HCEC 1CT (cell line): ENCODE results near the gene COPRS.

Experiments
- DNase-seq: peaks from one replicate; pipeline ENCODE4 v3.0.0-alpha.2; 2017

COPRS gene, protein sequence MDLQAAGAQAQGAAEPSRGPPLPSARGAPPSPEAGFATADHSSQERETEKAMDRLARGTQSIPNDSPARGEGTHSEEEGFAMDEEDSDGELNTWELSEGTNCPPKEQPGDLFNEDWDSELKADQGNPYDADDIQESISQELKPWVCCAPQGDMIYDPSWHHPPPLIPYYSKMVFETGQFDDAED

DNA sequence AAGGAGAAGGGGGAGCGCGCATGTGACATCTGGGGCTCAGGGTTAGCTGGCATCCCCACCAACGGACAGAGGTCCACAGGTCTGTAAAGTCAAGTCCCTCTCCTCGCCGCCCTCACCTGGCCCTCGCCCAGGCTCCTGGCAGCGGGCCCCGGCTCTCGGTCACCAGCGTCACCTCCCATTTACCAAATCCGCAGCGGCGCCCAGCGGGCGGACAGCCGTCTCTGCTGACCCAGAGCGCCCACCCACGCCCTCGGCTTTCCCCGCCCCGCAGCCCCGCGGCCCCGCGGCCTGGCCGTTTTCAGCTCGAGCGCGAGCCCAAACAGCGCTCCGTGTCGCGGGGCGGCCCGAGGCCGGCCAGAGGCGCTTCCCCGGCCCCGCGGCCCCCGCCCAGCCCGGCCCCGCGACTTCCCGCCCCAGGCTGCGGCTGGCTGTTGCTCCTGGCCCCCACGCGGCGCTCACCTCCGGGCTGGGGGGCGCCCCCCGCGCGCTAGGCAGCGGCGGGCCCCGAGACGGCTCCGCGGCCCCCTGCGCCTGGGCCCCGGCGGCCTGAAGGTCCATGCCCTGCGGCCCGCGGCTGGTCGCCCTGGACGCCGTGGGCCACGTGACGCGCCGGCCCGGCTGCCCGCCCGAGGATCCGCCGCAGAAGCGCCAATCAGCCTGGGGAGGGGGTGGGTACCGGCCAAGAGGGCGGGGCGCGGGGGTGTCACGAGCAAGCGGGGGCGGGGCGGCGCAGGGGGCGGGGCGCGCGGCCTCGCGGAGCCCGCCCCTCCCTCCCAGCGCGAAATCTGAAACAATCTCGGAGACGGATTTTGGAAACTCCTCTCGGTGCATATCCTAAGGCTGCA is at the start of gene COPRS:
Gene COPRS, minus strand, starts transcription at position 603 of the 845 bp plus-strand sequence. Its CDS starts 45 bp downstream, at position 558.
- DNase-seq: peak; percentile 85

DNA sequence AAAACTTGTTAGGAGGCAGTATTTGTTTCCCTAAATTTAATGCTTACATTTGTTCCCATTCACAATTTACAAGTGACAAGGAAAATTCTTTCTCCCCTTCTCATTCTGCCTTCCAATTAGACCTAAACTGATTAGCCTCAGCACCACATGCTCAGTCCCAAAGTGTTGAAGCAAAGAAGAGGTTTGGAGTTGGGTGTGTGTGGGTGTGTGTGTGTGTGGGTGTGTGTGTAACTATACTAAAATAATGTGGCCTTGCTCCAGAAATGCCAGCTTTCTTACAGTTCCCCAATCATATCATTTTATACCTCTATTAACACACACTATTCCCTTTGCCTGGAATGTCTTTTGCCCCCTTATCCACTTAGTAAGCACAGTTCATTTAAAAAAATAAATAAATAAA is 49.3 kb upstream of the COPRS start:
- DNase-seq: no peak

DNA sequence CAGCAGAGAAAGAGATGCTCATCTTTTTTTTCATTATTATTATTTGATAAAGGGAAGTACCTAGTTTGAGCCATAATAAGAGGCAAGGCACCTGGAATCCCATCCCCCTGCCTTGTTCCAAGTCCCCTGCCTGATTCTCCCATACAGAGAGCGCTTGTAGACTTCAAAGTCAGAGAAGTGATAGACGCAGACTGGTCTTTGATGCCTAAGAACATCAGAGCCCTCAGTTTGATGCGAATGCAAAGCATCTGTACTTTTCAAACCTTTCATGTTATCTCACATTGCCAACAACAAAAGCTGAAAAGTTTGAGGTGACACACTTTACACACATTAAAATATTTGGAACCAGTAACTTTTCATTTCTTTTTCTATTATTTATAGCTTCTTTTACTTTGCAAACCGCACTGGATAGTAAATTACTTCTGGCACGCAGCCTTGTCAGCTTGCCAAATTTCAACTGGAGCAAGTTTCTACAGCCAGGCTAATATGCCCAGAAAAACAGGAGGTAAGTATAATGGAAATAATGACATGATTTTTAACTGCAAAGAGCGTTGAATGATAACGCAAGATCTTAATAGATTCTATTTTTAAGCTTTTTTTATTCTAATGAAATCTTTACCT is 48.4 kb upstream of the COPRS start:
- DNase-seq: peak; percentile 1

DNA sequence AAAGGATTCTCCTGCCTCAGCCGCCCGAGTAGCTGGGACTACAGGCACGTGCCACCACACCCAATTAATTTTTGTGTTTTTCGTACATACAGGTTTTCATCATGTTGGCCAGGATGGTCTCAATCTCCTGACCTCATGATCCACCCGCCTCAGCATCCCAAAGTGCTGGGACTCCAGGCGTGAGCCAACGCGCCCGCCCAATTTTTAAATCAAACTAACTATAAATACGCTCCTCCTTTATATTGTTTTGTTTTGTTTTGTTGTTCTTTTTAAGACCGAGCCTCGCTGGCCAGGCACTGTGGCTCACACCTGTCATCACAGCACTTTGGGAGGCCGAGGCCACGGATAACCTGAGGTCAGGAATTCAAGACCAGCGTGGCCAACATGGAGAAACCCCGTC is 44.4 kb upstream of the COPRS start:
- no peak for DNase-seq

DNA sequence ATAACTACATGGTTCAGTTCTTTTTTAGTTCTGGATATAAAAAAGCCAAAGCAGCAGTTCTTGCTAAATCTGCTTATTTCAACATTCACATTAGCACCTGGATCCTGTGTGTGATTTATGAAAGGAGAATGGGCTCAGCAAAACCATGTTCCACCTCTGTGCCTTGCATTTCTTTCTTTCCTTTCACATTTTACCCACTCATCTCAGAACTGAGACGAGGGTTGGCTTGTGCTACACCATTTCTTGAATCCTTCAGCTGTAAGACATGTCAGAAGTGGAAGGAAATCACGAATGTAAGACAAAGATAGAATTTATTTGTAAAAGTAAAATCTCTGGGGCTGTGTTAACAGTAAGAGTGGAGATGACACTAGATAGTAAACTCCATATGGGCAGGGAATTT is 43.6 kb upstream of the COPRS start:
- DNase-seq: no peak

DNA sequence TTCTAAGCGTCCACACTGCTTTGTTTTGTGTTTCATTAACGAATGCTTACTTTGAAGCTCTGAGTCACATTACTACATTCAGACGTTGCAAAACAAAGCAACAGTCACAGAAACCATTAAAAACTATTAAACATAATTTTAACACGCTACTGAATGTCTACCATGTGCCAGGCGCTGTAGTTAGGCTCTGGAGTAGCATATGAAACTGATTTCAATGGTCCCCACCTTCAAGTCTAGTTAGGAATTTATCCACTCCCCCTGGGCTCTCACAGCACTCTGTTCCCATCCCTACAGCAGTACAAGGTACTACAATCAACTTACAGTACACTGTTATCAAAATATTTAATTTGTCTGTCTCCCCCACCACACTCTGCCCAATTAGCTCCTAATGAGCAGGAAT is 41.8 kb upstream of the COPRS start:
- DNase-seq: peak; percentile 21

DNA sequence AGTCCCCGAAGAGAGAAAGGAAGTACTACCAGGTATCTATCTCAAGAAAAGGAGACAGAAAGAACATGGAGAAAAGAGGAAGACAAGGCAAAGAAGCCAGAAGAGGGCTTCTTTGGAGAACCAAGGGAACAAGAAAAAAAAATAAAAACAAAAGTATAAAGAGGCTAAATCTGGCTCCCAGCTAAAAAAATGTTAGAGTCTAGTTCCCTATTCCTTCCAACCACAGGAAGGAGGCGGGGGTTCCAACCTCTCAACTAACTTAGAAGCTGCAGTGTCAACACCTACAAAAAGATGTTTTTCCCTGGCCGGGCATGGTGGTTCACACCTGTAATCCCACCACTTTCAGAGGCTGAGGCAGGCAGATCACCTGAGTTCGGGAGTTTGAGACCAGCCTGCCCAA is 29.1 kb upstream of the COPRS start:
- no peak for DNase-seq

DNA sequence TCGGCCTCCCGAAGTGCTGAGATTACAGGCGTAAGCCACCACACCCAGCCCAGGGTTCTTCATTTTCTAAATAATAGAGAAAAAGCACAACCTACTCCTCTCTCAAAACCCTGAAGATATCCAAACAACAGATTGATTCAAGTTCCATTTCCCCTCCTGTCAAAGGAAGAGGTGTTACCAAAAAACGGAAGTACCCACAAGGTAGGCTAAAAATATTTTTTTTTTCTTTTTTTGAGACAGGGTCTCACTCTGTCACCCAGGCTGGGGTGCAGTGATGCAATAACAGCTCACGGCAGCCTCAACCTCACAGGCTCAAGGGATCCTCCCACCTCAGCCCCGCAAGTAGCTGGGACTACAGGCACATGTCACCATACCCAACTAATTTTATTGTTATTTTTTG is 23.5 kb upstream of the COPRS start:
- no peak for DNase-seq

DNA sequence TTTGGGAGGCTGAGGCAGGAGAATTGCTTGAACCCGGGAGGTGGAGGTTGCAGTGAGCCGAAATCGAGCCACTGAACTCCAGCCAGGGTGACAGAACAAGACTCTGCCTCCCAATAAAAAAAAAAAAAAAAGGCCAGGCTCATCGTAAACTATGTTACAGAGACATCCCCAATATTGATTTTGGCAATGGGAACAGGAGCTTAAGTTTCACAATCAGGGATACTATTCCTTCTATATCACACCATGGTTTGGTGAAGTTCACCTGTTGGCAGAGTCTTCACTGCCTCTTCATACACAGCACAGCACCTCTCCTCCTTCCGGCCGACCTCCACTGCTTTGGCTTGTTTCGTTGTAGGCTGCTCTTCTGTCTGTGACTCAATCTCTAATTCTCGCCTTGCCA is 21.3 kb upstream of the COPRS start:
- DNase-seq: no peak

DNA sequence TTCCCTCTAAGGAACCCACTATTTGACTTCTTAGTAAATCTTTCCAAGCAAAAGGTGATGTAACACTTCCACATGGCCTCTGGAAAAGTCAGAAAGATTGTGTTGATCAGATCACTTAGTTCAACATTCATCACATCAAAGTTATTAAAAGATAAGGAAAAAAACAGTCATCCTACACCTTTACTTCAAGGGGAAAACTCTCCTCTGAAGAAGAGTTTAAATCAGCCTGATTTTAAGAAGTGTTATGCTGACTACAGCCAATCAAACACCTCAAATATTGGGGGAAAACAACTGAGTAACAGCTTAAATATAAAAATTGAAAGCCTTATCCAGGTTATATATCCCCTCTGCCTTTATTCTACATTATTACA is 19.6 kb upstream of the COPRS start:
- DNase-seq: no peak

DNA sequence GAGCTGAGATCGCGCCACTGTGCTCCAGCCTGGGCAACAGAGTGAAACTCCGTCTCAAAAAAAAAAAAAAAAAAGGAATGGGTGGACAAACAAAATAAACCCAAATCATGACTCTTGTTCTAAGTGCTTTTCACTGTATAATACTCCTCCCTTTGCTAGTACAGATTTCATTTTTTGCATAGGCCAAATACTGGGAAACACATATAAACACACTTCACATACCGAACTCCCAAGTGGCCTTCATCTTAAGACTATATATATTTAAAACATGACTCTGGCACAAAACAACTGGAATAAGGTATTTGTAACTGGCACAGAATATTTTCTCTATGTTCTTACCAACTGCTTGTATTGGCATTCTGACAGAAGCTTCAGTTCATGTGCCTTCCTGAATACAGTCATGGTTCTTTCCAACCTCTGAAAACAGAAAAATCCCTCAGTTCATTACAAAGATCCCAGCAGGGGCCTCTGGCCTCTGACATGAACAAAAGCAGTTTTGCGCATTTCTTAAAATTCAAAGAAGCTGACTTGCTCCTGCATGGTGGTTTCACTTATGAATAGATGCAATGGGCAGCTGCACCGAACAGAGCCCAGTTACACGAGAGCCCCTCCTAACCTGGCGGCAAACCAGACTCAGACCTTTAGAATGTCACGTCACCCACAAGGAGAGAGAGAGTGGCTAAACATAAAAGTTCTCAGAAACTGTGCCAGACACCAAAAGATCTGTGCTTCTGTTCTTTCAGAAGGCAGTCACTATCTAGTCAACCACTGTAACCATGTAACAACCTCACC is 19.1 kb upstream of the COPRS start:
- DNase-seq: no peak

DNA sequence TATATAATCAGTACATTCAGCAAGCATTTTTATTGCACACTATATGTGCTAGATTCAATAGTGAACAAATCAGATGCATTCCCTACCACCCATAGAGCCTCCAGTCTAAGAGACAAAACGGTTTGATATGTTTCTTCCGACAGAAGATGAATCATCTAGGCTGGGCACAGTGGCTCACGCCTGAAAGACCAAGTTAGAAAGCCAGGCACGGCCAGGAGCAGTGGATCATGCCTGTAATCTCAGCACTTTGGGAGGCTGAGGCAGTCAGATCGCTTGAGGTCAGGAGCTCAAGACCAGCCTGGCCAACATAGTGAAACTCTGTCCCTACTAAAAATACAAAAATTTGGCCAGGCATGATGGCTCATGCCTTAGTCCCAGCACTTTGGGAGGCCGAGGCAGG is 18.3 kb upstream of the COPRS start:
- no peak for DNase-seq

DNA sequence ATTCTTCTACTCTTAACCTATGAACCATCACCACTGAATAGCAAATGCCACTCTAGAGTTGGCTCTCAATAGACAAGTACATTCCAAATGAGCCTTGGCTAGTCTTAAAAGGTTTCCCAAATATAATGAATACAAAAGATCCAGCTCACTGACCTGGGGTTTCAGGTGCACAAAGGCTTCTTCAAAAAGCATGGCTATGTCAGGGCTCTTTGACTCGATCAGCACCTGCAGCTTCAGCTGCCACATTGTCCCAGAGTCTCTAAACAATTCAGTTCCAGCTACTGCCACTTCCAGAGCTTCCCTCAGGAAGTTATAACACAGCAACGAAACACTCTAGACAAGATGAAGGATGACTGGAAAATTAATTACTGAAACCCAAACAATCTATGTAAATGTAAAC is 16.0 kb upstream of the COPRS start:
- DNase-seq: no peak

DNA sequence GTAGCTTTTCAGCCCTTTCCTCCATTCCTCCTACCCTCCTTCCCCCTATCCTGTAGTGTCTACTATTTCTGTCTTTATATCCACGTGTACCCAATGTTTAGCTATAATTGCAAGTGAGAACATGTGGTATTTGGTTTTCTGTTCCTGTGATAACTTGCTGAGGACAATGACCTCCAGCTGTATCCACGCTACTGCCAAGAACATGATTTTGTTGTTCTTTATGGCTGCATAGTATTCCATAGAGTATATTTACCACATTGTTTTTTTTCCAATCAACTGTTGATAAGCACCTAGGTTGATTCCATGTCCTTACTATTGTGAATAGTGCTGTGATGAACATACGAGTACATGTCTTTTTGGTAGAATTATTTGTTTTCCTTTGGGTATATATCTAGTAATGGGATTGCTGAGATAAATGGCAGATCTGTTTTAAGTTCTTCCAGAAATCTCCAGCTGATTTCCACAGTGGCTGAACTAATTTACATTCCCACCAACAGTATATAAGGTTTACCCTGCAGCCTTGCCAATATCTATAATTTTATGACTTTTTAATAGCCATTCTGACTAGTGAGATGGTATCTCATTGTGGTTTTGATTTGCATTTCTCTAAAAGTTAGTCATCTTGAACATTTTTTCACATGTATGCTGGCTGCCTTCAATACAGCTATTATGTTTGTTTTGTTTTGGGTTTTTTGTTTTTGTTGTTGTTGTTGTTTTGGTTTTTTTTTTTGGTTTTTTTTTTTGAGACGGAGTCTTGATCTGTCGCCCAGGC is 10.9 kb upstream of the COPRS start:
- DNase-seq: no peak

DNA sequence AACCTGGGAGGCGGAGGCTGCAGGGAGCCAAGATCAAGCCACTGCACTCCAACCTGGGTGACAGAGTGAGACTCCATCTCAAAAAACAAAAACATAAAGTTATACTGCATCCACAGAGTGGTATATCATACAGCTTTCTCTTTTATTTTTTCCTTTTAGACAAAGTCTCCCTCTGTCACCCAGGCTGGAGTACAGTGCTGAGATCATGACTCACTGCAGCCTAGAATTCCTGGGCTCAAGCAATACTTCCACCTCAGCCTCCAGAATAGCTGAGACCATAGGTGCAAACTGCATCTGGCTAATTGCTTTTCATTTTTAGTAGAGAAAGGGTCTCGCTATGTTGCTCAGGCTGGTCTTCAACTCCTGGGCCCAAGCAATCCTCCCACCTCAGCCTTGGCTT is 10.0 kb upstream of the COPRS start:
- no peak for DNase-seq

DNA sequence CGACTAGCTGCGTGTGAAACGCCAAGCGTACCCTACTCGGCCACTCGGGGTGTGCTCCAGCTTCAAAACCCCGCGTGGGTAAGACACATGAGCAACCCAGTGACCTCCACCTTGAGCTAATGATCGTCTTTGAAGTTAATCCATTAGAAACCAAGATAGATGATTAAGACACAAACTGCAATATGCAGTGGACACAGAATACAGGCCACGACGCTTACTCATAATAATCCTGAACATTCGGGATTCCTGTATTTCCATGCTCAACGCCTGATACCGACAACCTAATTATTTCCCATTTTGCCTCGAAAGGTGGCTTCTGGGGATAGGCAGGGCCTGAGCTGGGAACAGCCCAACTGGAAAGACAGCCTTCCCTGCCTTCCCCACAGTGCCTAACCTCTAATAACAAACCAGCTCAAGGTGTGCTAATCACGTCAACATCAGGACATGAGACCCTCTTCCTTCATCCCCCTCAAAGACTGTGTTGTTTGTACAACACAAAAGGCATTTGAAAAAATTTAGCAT is 504 bp upstream of the COPRS start:
- DNase-seq: no peak

DNA sequence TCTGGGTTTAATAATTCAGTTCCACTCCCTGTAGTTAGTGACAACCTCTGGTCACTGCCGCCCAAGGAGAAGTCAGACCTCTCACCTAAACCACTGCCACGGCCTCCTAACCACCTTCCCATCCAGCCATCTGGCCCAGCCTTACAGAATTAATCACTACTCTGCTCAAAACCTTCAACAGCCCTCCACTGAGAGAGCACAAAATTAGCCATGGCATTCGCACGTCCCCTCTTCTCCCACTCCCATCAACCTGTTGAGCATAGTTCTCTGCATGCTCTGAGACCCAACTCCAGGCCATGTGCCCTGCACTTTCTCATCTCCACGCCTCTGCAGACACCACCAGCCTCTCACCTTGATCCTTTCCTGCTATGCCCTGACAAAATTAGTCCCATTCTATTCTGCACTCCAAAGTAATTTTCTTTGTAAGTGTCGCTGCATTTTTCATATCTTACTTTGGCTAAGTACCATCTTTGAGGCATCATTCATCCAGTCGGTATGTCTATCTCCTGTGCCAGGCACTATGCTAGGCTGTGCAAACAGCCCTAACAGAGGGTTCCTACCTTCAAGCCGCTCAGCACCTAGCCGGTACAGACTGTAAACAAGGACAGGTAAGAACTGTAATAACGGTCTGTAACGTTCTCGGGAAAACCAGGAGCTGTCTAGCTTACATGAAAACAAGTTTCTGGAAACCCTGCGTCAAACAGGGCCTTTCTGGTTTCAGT is 963 bp downstream of the COPRS start:
- DNase-seq: no peak

DNA sequence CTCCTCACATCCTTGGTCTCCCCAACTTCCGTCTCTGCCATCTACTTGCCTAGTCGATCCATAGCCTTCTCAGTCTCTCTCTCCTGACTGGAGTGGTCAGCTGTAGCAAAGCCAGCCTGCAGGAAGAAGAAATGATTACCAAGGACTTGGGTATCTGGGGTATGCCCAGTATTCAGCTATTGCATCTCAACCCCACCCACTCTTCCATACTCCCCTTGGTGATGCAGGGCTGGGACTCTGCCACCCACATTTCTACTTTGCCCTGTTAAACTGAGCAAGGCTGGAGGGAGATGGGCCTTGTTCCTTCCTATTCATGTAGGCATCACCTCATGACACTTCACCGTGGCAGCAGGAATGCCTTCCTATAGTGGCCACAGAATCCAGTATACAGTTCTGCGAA is 2.3 kb downstream of the COPRS start:
- no peak for DNase-seq

DNA sequence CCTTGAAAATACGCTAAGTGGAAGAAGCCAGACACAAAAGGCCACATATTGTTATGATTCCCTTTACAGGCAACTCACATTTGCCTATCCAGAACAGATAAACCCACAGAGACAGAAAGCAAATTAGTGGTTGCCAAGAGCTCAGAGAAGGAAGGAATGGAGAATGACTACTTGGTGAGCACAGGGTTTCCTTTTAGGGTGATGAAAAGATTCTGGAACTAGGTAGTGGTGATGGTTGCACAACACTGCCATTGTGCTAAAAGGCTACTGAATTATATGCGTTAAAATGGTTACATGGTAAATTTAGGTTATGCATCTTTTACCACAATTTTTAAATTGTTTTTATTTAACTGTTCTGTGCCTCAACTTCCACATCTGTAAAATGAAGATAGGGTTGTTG is 4.4 kb downstream of the COPRS start:
- DNase-seq: no peak

DNA sequence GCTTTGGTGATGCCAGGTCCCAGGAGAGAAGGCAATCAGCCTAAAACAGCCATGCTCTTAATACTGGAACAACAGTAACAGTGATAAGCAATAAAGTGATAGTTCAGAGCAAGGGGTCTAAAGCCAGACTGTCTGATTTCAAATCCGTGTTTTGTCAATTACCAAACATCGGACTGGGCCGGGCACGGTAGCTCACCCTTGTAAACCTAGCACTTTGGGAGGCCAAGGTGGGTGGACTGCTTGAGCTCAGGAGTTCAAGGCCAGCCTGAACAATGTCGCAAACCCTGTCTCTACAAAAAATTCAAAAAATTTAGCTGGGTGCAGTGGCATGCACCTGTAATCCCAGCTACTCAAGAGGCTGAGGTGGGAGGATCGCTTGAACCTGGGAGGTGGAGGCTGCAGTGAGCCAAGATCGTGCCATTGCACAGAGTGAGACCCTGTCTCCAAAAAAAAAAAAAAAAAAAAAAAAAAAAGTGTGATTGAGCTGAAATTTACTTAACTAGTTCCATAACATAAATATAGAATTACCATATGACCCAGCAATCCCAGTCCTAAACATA is 5.1 kb downstream of the COPRS start:
- DNase-seq: no peak

DNA sequence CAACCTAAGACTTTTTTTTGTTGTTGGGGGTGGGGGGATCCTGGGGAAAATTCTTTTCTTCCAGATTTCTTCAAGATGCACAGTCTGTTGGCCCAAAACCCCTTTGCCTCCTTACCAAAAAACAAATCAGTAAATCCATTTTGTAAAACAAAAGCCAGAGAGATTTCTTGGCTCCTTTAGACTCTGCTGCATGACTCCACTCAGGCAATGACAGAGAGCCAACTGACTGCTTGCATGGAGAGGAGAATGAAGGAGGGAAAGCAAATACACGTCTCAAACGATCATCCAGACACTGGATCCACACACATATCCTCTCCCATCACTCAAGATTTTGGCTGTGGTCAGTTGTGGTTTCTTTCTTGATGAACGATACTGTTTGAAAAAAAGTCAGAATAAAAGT is 13.8 kb downstream of the COPRS start:
- DNase-seq: no peak
